GM12891 (cell line): ENCODE data around the gene MRPL18.

Experiments used
- DNase-seq: peaks from one replicate; pipeline ENCODE4 v3.0.0; 2011; ENCODE audit warnings: low spot score; ENCODE audit not compliant: insufficient read length
- FAIRE-seq: peaks from 2 replicates; lab custom pipeline; 2011; peaks lifted over from hg19 to GRCh38; lab: Jason Lieb, UNC
- PAX5 ChIP-seq: IDR thresholded peaks from 2 replicates; pipeline ENCODE4 v1.6.1; 2011; ENCODE audit warnings: low read length, moderate library complexity, mild to moderate bottlenecking; ENCODE audit not compliant: insufficient read depth, severe bottlenecking
- POLR2A ChIP-seq: IDR thresholded peaks from 2 replicates; pipeline ENCODE4 v1.6.1; 2011; ENCODE audit warnings: low read depth, low read length, control low read depth
- POLR2AphosphoS5 ChIP-seq: IDR thresholded peaks from 2 replicates; pipeline ENCODE4 v1.6.1; 2011; ENCODE audit warnings: low read depth, low read length, control low read depth
- POU2F2 ChIP-seq: IDR thresholded peaks from 2 replicates; pipeline ENCODE4 v1.6.1; 2011; ENCODE audit warnings: low read depth, mild to moderate bottlenecking, control low read depth, low read length, moderate library complexity
- SPI1 ChIP-seq: IDR thresholded peaks from 2 replicates; pipeline ENCODE4 v1.6.1; 2011; ENCODE audit warnings: low read depth, low read length, control low read depth
- TAF1 ChIP-seq: IDR thresholded peaks from 2 replicates; pipeline ENCODE4 v1.6.1; 2011; ENCODE audit warnings: low read depth, low read length, control low read depth

MRPL18 gene

DNA sequence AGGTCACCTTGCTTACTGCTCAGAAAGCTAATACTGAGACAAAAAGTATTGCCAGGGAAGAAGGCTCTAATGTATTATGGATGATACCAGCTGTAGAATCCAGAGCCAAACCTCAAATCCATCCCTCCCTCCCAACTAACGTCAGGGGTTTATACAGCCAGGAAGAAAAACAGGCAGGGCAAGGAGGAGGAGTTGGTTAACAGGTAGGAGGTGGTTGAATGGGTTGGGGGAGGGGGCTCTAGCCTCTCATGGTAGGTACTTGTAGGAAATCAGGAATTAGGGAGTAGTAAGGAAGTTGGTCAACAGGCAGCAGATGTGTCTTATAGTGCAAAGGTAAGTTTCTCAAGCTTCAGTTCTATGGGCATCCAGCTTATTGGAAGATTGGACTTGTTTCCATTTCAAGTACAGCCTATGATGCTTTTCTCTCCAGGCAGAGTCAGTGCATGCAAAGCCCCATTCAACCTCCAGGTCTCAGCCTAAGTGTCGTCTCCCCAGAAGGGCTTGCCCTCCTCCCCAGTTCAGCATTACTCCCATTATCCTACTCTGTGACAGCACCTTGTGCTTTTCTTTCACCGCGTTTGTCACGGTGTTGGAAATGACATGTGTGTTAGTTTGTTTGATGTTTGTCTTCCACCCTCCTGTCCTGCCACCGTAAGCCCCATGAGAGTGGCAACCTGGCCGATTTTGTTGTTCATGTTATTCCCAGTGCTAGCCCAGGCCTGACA is 47.9 kb downstream of the MRPL18 start:
- no peak for FAIRE-seq

DNA sequence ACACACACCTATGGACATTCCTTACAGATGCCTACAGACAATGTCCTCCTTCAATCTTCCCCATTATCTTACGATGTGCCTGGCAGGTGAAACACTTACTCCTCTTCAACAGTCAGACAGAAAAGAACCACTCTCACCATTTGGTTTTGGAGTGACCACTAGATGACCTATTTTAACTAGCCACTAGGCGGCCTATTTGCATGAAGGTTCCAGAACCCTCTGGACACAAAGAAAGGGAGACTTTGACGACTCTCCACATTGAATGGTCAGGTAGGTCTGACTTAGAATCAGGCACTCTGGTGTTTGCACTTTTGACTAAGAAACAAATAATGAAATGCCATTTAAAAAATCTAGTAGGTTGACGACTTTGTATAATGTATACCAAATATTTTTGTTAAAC is 51.8 kb downstream of the MRPL18 start:
- TF ChIP-seq POLR2A (no peak), POLR2AphosphoS5 (no peak), SPI1 (no peak), POU2F2 (no peak)
- DNase-seq (no peak), FAIRE-seq (no peak)

More for the DNA sequence above, 47.9 kb downstream of the MRPL18 start:
- TF ChIP-seq POLR2AphosphoS5 (no peak), TAF1 (no peak), POU2F2 (no peak)
- no peak for DNase-seq

DNA sequence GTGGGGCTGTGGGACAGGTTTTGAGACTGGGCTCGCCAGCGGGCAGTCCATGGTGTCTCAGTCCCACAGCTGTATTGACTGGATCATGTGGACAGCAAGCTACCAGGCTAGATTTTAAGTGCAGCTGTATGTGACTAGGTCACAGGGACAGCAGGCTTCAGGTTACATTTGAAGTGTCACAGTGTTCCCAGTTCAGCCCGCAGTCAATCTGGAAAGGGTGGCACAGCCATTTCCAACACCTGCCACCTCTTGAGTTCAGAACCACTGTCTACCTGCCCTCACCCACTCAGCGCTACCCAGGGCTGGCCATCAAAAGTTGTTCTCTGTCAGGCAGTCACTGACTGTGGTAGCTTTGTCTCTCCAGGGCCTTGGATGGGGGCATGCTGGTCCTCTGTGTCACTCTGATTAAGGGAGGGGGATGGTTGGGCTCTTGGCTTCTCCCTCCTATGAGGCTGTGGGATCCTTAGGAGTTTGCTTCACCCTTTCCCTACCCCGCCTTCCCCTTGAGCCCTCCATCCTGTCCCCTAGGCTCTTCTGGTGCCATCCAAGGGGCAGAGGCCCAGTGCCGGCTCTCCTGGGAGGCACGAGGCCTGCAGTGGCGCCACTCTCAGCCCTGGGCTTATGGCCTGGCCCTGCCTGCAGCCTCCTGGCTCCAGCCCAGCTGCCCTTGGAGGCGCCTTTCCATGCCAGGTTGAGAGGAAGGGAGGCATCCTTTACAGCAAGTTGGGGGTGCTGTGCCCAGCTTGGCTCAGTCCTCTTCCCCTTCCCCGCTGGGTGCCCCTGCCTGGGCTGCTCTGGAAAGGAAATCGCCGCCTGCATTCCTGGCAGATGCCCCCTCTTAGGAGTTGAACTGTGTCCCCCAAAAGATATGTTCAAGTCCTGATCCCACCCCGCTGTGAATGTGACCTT is 54.7 kb downstream of the MRPL18 start:
- DNase-seq (no peak), FAIRE-seq (no peak)
- TF ChIP-seq SPI1 (no peak), POU2F2 (no peak), POLR2AphosphoS5 (no peak), PAX5 (no peak), TAF1 (no peak), POLR2A (no peak)
